Stimulated activated CD8-positive, alpha-beta memory T cell treated with anti-CD3 and anti-CD28 coated beads, Interleukin-15, amount 100 ng/mL, for 48 hours (primary cell): ENCODE results near the gene CTPS2.
"Not testable (repeated sequence)": the region's sequence is repeated elsewhere in the genome, so short reads cannot be mapped to it uniquely, and the experiment has no call there.

ENCODE experiments used
- DNase-seq, 2 donors: peaks; one replicate each; pipeline ENCODE4 v3.0.0-alpha.2; 2020; ENCODE audit warnings: low read depth in 2 of 2

Gene CTPS2

DNA sequence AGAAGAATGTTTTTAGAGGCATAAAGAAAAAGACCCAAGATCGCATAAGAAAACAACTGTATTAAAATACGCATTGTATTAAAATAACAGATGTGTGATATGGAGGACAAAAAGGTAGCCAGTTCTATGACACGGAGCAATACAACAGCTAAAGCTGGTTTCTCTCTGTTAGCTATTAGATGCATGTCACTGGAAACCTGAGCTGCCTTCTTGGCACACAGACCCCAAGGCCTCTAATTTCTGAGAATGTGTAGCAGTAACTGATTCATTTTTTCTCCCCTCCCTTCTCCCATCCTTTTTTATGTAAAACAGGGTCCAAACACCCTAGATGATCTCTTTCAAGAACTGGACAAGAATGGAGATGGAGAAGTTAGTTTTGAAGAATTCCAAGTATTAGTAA, 58.4 kb downstream of the CTPS2 start:
- no peak for DNase-seq

DNA sequence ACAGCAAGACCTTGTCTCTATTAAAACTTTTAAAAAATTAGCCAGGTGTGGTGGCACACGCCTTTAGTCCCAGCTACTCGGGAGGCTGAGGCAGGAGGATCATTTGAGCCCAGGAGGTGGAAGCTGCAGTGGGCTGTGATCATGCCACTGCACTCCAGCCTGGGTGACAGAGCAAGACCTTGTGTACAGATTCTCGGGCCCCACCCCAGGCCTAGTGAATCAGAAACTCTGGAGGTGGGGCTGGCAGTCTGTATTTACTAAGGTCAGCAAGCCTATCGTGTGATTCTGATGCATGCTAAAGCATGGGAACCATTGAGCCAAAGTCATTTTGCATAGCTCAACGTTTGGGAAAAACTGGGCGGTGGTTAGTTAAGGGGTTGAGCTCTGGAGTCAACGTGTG, 59.0 kb downstream of the CTPS2 start:
- DNase-seq = no peak

DNA sequence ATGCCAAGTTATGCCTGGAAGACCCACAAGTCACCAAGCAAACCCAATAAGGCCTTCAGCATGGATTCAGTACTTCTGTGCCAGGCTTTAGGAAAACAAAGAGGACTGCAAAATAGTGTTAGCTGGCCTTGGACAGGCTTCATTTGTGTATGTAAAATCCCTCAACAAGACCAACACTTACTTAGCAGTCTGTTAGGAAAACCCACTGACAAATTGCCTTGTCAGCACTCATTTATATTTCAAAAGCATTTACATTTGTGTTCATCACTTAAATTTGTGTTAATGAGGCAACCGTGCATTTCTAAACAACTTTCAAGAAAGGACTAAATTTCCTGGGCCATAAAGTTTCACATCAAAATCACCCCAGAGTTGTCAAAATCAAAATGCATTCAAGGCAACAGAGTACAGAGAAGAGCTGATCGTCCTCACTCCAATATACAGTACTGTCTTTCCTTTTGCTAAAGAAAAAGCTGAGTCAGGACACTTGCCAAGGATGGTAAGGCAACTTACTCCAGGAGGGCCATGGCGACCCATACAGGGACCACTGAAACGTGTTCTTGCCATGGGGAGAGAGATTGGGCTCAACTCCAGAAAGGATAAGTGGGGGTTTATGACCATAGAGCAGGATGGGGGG, 61.0 kb downstream of the CTPS2 start:
- DNase-seq = no peak

DNA sequence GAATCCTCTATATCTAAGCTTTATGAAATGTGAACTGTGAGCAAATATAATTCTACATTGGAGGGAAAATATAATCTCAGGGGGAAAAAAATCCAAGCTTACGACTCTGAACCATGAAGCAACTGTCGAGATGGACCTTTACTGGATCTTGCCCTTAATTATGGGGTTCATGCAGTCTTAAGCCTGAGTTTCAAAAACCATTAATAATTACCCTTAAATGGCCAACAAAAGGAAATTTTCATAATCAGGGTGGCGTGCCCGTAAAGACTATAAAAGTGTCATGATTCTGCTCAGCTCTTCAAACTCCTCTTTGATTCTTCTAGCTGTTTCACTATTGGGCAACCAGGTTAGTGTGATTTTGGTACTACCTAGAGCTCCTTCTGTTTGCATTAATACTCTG, 62.6 kb downstream of the CTPS2 start, which contains the start of gene S100G:
Gene S100G (plus strand): TSS at position 301 of the 400 bp plus-strand sequence. CDS start 849 bp downstream, outside the sequence.
- no peak for DNase-seq

DNA sequence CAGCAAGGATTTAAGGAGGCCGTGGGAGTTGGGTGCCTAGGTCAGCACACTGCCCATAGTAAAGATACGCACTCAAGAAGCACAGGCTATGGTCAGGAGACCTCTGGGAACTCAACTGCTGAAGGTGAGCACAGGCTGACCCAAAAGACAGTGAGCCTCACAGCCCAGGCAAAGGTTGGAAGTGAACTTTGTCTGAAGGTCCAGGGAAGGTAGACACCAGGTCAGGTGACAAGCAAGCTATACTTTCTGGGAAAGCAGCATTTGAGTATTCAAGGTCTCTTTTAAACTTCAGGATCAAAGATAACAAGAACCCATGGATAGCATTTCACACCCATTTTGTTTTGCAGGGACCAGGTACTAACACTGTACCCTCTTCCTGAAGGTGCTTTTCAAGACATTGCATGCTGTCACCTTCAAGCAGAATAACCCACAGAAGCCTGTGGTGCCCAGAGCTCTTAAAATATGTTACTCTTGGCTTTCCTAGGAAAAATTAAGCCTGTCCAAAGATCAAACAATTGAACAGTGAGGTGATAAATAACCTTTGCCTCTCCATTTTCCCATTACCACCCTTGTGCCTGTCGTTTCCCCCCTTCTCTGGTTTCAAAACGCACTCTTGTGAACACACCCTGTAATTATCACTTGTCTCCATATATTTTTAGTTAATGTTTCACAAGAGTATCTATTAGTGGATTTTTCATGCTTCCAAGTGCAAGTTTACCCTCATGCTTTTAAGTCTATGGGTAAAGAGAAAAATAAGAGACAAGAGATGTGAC, 65.9 kb downstream of the CTPS2 start:
- no peak for DNase-seq

DNA sequence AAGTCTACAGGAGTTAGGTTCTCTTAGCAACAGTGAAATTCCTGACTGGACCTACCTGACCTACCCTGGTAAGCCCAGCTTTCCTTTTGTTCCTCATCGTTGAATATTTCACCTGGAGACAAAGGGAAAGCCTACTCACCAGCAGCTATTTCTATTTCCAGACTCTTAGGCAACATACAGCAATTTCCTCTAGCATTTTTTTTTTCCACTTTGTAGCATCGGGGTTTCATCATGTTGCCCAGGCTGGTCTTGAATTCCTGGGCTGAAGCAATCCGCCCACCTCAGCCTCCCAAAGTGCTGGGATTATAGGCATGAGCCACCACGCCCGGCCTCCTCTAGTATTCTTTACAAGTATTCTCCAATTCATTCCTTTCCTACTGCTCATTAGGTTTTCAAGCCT, 69.3 kb downstream of the CTPS2 start:
- no peak for DNase-seq

DNA sequence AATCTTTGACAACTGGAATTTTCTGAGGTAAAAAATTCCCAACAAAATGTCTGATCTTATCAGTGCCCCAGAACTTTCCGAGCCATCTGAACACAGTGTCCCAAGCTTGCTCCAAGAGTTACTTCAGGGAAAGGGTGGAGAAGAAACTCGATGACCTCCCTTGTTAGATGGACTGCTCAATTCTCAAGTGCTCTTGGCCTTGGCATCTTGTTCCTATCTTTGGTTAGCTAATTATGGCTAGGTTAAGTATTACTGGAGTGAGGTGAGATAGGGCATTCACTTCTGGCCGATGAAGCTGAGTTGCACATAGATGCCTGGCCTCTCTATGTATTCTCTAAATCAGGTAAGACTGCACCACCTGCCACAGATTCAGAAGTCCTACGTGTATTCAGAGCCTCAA, 71.6 kb downstream of the CTPS2 start:
- DNase-seq = no peak

DNA sequence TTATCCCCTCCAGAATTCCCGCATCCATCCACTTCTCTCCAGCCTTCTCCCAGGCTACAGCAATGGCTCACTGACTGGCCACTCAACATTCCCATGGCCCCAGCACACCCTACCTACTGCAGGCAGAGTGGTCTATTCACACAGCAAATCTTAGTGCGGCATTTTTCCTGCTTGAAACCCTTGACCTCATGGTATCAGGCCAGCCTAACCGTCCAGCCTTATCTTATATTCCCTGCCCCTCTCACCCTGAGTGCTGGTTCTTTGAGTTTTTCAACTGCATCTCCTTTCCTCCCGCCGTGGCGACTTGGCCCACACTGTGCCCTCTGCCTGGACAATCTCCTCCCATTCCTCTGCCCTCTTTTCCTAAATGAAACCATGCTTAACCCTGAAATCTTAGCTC, 72.5 kb downstream of the CTPS2 start:
- no peak for DNase-seq

DNA sequence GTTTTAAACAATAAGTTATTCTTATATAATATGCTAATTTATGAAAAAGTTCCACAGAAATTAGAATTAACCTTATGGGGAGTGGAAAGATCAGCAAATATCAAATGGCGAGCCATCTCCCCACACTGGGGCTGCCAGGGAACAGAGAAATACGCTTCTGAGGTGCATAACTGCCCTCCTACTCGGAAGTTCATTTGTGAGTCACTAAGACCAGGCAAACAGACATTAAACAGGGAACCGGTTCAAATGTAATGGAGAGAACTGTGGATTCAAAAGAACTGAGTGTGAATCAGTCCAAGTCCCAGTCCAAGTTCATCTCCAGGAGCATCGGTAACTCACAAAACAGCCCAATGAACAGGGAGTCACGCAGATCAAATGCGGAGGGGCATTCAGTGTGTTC, 73.9 kb downstream of the CTPS2 start:
- DNase-seq = no peak

DNA sequence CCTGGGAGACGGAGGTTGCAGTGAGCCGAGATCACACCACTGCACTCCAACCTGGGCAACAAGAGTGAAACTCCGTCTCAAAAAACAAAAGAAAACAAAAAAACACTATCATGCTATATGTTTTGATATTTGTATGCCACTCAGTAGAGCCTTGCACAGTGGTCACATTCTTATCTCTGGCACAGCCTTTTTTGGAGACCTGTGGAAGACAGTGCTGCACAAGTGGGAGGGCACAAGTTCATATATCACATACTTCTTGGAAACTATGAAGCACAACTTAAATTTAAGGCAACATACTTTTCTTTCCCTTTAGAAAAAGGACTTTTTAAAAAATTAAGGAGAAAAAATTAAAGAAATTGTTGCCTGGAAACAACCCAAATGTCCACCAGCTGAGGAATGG, 76.9 kb downstream of the CTPS2 start:
- no peak for DNase-seq

DNA sequence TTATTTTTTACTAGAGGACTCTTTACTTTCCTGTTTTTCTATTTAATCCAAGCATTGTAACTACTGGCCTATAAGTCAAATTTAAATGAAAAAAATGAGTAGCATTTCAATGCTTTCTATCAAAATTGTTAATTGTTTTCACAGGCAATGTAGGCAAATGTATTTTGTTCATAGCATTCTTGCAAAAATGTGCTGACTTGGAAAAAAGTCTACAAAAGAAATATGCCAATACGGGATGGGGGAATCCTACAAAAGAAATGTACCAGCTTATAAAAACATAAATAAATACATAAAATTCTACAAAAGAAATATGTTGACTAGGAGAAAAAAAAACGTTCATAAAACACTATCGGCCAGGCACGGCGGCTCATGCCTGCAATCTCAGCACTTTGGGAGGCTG, 77.4 kb downstream of the CTPS2 start:
- DNase-seq = no peak

DNA sequence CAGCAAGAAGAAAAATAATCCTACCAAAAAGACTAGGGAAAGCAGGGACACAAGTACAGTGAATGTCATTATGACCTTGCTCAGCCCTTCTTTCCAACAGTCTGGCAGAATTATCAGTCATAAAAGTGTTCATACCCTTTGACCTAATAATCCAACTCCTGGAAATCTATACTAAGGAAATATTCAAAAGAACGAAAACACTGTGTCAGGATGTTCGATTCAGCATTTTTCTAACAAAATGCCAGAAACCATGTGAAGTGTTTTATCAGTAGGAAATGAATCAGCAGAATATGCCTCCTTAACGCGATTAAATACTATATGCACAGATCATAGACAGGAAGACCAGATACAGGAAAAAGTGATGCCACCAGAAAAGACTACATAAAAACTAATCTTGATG, 78.7 kb downstream of the CTPS2 start:
- DNase-seq = no peak

DNA sequence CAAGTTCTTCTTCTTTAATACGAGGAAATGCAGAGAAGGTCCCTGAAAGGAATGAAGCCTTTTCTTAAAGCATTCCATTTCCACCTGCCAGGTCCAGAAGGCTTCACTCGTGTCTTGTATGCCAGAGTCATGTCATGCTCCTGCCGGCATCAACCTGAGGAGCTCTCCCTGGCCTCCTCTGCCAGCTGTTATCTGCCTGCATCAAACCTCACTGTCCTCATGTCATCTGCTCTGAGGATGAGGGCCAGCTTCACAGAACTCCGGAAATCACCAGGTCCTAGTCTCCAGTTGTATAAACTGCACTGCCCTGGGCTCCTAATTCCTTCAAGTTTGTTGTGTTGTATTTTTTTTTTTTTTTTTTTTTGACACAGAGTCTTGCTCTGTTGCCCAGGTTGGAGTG, 82.6 kb downstream of the CTPS2 start:
- no peak for DNase-seq

DNA sequence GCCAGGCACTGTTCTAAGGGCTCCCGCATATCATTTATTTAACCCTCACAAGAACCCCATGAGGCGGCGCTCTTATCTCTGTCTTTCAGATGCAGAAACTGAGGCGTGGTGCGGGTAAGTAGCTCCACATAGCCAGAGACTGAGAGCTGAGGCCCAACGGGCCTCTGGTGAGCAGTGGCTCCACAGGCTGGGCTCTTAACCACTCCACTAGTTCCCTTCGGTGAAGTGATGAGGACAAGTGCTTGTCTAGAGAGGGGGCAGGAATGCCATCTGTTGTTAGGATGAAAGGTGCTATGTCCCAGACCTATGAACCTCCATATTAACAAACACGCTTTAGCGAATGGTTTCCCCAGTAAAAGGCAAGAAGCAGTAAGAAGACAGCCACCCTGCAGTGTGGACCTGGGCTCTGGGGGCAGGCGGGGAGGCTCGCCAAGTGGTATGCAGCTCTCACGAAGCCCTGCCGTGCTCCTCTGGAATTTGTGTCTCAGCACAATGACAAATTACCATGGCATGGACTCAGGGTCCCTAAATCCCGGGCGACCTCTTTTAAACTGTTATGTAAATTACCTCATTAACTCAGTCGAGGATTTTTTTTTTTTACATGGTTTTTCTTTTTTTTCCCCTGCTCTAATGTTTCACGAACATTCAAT, 83.4 kb downstream of the CTPS2 start:
- DNase-seq = no peak

DNA sequence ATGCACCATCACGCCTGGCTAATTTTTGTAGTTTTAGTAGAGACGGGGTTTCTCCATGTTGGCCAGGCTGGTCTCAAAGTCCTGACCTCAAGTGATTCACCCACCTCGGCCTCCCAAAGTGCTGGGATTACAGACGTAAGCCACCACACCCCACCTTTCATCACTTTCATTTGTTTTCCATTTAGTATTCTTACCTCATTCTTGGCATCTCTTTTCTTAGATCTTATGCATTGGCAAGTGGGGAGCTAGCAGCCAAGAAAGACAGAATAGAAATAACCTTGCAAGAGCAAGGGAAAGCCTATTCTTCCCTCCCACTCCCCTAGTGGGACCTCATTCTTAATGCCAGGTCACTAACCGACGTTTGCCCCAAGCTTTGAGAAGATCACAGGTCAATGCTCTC, 84.0 kb downstream of the CTPS2 start:
- not testable (repeated sequence) for DNase-seq

DNA sequence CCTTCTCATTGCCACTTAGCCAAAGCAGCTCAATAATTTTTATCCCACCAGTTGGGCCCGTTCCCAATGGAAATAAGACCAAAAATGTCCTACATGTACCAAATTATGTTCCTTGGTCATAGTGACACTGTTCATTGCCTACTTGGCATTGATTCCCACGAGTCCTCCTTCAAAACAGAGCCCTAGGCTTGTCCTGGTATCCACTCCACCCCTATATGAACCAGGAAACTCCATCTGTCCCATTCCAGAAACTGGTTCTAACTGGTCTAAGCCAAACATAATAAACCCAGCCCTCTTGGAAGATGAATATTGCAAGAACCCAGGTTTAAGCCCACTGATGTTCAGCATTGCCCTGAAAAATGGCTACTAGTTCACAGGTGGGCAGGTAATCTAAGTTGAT, 93.4 kb downstream of the CTPS2 start:
- DNase-seq = no peak

DNA sequence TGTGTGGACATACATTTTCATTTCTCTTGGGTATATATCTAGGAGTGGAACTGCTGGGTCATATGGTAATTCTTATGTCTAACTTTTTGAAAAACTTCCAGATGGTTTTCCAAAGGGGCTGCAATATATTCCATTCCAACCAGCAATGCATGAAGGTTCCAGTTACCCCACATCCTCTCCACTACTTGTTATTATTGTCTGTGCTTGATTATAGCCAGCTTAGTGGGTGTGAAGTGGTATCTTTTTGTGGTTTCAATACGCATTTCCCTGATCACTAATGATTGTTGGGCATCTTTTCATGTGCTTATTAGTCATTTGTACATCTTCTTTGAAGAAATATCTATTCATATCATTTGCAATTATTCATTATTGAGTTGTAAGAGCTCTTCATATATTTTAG, 94.0 kb downstream of the CTPS2 start:
- no peak for DNase-seq

DNA sequence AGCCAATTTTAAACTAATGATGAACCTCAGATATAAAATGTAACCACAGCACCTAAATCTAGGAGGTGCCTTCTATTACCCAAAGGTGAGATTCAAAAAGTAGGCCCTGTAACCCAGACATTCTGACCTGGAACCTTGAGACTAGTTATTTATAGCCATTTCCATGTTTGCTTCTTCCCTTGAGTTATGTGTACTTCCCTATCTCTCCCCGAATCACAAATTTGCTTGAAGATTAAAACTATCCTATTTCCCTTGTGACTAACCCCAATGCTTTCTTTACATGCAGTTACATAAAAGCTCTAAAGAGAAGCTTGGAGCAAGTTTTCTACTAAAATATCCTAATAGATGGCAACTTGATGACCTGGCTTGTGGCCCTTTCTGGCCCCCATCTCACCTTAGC, 95.1 kb downstream of the CTPS2 start:
- no peak for DNase-seq

DNA sequence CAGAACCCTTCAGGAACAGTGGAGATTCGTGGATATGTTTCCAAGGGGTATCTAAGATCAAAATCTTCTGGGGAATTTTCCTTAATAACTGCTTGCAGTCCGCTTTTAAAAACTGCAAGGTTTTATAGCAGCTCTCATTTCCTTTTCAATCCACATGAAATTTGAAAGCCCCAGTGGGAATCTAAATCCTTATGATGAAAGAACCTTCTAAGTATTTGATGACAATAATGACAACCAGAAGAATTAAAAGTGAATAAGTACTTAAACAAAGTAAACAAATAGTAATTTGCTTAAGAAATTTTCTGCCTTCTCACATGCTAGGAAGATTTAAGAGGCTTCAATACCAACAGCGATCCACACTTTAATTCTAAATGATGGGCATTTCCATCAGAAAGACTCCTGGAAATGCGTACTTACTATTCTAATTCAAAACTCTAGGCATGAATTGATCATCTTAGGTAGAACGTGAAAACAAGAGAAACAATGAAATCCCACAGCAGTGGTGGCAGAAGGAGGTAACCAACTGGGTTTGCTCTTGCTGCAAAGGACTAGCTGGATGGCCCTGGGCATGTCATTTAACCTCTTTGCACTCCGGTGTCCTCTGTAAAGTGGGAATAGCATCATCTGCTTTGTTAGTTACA, 100.1 kb downstream of the CTPS2 start:
- DNase-seq = no peak

DNA sequence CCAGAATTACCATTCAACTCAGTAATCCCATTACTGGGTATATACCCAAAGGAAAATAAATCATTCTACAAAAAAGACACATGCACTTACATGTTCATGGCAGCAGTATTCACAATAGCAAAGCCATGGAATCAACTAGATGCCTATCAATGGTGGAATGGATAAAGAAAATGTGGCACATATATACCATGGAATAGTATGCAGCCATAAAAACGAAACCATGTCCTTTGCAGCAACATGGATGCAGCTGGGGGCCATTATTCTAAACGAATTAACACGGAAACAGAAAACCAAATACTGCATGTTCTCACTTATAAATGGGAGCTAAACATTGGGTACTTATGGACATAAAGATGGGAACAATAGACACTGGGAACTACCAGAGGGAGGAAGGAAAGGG, 101.8 kb downstream of the CTPS2 start:
- not testable (repeated sequence) for DNase-seq

DNA sequence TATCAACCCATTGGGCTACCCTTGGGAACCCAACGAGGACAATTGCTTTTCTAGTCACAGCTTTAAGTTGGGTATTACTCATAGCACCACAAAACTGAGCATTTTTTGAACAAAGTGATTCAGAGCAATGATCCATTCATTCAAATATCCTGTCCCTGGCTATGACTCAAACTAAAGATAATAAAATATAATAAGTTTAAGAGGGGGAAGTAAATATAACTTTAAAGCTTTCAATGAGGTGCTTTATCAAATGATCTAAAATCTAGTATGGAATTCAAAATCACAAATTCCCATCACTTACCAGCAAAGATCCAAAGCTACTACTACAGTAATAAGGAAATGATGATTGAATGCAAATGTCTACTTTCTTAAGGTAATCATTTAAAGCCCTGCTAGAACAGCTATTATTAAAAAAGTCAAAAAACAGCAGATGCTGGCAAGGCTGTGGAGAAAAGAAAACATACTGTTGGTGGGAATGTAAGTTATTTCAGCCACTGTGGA, 102.3 kb downstream of the CTPS2 start:
- DNase-seq = no peak

DNA sequence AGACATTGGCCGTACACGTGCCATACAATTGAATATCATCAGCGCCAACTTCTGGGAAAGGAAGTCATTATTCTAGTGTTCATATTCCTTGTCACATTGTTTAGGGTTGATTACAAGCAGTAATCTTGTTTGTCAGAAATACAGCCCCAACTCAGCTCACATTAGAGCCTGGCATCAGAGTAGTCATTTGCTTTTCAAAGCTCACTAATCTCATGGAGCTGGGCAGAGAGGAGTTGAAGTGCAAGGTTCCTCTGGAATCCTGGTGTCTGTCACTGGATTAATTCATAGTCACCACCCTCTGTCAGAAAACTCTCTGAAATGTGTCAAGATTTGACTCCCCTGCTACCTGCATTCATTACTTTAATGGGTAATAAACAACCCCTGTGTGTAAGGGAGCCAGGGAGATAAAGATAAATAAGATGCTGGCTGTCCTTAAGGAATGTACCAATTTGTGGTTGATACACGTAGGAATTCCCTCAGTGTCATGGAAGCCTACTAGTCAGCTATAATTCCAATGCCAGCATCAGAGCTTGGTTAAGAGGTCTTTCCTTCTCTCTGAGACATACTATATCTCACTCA, 106.2 kb downstream of the CTPS2 start:
- no peak for DNase-seq
